Glomerular visceral epithelial cell (primary cell): ENCODE results near the gene SAMD5.

Source experiments
- DNase-seq: peaks from one replicate; pipeline ENCODE4 v3.0.0-alpha.2; 2016; ENCODE audit errors: extremely low spot score

SAMD5 gene

GRCh38 chr6:147618927-147619326 is 110.4 kb downstream of the SAMD5 start:
- no peak for DNase-seq
